ENCODE data around the gene ALK.

Gene ALK

GRCh38 chr2:29603341-29603740, 318.0 kb downstream of the ALK start:
- TF ChIP-seq, protein P1, sequence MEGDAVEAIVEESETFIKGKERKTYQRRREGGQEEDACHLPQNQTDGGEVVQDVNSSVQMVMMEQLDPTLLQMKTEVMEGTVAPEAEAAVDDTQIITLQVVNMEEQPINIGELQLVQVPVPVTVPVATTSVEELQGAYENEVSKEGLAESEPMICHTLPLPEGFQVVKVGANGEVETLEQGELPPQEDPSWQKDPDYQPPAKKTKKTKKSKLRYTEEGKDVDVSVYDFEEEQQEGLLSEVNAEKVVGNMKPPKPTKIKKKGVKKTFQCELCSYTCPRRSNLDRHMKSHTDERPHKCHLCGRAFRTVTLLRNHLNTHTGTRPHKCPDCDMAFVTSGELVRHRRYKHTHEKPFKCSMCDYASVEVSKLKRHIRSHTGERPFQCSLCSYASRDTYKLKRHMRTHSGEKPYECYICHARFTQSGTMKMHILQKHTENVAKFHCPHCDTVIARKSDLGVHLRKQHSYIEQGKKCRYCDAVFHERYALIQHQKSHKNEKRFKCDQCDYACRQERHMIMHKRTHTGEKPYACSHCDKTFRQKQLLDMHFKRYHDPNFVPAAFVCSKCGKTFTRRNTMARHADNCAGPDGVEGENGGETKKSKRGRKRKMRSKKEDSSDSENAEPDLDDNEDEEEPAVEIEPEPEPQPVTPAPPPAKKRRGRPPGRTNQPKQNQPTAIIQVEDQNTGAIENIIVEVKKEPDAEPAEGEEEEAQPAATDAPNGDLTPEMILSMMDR (IDR thresholded peaks at IDR 0.05; ENCODE audit: low read depth, low read length) = no peak
- no peak for DNase-seq (ENCODE audit: extremely low read depth, low read depth)

DNA sequence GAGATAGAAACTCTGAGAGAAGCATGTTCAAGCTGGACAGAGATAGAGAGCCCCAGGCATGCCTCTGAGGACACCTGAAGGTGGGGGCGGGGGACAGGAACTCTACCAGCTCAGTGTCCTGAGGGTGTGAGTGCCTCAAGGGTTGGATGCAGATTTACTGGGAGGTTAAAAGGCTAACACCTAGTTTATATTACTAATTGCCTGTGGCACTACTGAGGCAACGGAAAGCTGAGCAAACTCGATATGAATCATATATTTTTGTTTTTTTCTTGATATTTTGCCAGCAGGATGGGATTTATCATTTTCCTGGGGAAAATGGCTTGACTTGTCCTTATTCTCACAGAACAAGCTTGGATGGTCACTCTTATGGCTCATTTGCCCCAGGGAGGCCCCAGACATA, 319.5 kb downstream of the ALK start:
- TF ChIP-seq, protein P1 (IDR thresholded peaks at IDR 0.05; ENCODE audit: low read depth, low read length) = no peak
- no peak for DNase-seq (ENCODE audit: extremely low read depth, low read depth)

GRCh38 chr2:29601321-29601720, 320.1 kb downstream of the ALK start:
- DNase-seq (ENCODE audit: extremely low read depth, low read depth) = no peak
- TF ChIP-seq, protein P1 (IDR thresholded peaks at IDR 0.05; ENCODE audit: low read depth, low read length) = no peak

GRCh38 chr2:29599946-29600345, 321.4 kb downstream of the ALK start:
- TF ChIP-seq, protein P1 (IDR thresholded peaks at IDR 0.05; ENCODE audit: low read depth, low read length) = no peak
- DNase-seq (ENCODE audit: extremely low read depth, low read depth) = no peak

- TF ChIP-seq, protein P1 (IDR thresholded peaks at IDR 0.05; ENCODE audit: low read depth, low read length) = no peak
Observed at GRCh38 chr2:29598978-29599377, 322.4 kb downstream of the ALK start.

DNA sequence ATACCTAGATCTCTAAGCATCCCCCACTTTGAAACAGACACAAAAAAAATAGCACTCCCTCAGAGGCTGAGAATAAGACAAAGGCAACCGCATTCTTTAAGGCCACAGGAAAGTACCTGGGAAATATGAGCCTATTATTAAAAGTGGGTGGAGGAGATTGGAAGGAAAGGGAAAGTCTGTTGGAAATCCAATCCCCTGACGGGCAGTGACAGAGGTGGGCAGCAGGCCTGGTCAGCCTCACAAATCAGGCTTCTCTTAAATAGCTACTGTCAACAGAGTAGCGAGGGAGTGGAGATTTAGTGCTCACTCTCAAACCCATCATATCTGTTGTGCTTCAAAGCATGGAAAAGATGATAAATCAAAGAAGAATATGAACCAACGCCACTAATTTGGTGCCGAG, 324.4 kb downstream of the ALK start:
- TF ChIP-seq, protein P1 (IDR thresholded peaks at IDR 0.05; ENCODE audit: low read depth, low read length) = no peak
- no peak for DNase-seq (ENCODE audit: extremely low read depth, low read depth)

More at GRCh38 chr2:29598978-29599377, 322.4 kb downstream of the ALK start:
- no peak for DNase-seq (ENCODE audit: extremely low read depth, low read depth)

DNA sequence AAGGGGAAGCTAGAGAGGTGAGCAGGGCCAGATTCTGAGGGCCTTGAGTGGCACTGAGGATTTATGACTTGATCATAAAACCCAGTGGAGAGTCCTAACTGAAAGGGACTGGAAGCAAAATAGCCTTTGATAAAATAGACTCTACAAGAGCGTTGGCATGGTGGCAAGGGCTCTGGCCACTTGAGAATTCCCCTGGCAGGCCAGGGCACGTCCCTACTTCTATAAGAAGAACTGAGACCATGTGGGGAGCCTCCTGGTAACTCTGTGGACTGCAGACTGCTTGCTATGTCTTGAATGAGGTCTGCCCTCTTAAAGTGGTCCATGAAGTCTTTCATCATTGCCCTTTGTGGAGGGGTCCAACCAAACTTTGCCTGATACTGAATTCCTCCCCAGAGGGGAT, 324.8 kb downstream of the ALK start:
- no peak for DNase-seq (ENCODE audit: extremely low read depth, low read depth)
- TF ChIP-seq, protein P1 (IDR thresholded peaks at IDR 0.05; ENCODE audit: low read depth, low read length) = no peak

Data from AG09319 (cell line).